Neural cell (in vitro differentiated cells): ENCODE data around the gene PRKG1. TPM values are rescaled to one million over a fixed set of nuclear protein-coding genes. Genes with fewer than 3 reads are reported as not detected.

Experiments
- H2AFZ ChIP-seq: fragments of 200-600, 300-800 bp; sonication (generic), shearing (Covaris generic); 2 replicates; pipeline ENCODE4 v1.6.0; 2014; ENCODE audit warnings: low read depth, mild to moderate bottlenecking, antibody characterized with exemption, low read length, moderate library complexity
- H3F3A ChIP-seq: fragments of 200-600 bp; shearing (Covaris generic); 2 replicates; pipeline ENCODE4 v1.6.1; 2016; ENCODE audit warnings: mild to moderate bottlenecking, moderate library complexity, mixed read lengths, antibody characterized with exemption, low read length; ENCODE audit not compliant: insufficient read depth, poor library complexity, severe bottlenecking
- H3K27ac ChIP-seq: fragments of 200-600, 300-800 bp; sonication (generic), shearing (Covaris generic); 2 replicates; pipeline ENCODE4 v1.5.1; 2014; ENCODE audit warnings: mild to moderate bottlenecking, low read length, moderate library complexity
- H3K27me3 ChIP-seq: fragments of 300-800, 200-600 bp; sonication (generic), shearing (Covaris generic); 2 replicates; pipeline ENCODE4 v1.6.0; 2014; ENCODE audit warnings: mild to moderate bottlenecking, low read depth, low read length, moderate library complexity; ENCODE audit not compliant: insufficient read depth
- H3K36me3 ChIP-seq: fragments of 300-800, 200-600 bp; sonication (generic), shearing (Covaris generic); 2 replicates; pipeline ENCODE4 v1.5.1; 2014; ENCODE audit warnings: mild to moderate bottlenecking, antibody characterized with exemption, low read length, moderate library complexity; ENCODE audit not compliant: insufficient read depth
- H3K4me2 ChIP-seq: fragments of 300-800, 200-600 bp; sonication (generic), shearing (Covaris generic); 2 replicates; pipeline ENCODE4 v1.6.0; 2014; ENCODE audit warnings: mild to moderate bottlenecking, low read length
- H3K4me3 ChIP-seq: fragments of 300-800, 200-600 bp; sonication (generic), shearing (Covaris generic); 2 replicates; pipeline ENCODE4 v1.5.1; 2014; ENCODE audit warnings: mild to moderate bottlenecking, low read length, moderate library complexity
- H3K79me2 ChIP-seq: fragments of 200-600 bp; shearing (Covaris generic); replicated peaks from 2 replicates; pipeline ENCODE4 v1.6.0; 2014; ENCODE audit warnings: mild to moderate bottlenecking, low read length, moderate library complexity; ENCODE audit not compliant: insufficient read depth
- H3K9ac ChIP-seq: fragments of 300-800, 200-600 bp; sonication (generic), shearing (Covaris generic); 2 replicates; pipeline ENCODE4 v1.6.1; 2016; ENCODE audit warnings: mild to moderate bottlenecking, low read length, mixed read lengths
- H3K9me2 ChIP-seq: fragments of 200-600 bp; shearing (Covaris generic); 2 replicates; pipeline ENCODE4 v1.6.1; 2016; ENCODE audit warnings: mild to moderate bottlenecking, low read length, mixed read lengths; ENCODE audit not compliant: insufficient read depth
- H3K9me3 ChIP-seq: fragments of 200-600, 300-800 bp; sonication (generic), shearing (Covaris generic); 2 replicates; pipeline ENCODE4 v1.6.1; 2016; ENCODE audit warnings: mild to moderate bottlenecking, mixed run types, low read length, moderate library complexity, mixed read lengths
- H4K20me1 ChIP-seq: fragments of 200-600 bp; shearing (Covaris generic); 2 replicates; pipeline ENCODE4 v1.6.1; 2016; ENCODE audit warnings: mild to moderate bottlenecking, mixed run types; ENCODE audit not compliant: insufficient read depth
- CTCF ChIP-seq: fragments of 450-650 bp; IDR thresholded peaks from 2 replicates; pipeline ENCODE4 v1.5.1; 2014; ENCODE audit warnings: antibody characterized with exemption, mild to moderate bottlenecking, moderate library complexity; ENCODE audit not compliant: poor library complexity, severe bottlenecking
- EP300 ChIP-seq: fragments of 450-650 bp; conservative IDR thresholded peaks from 2 replicates; pipeline ENCODE4 v1.6.1; 2014; ENCODE audit warnings: antibody characterized with exemption, mild to moderate bottlenecking, moderate library complexity; ENCODE audit not compliant: poor library complexity, severe bottlenecking
- EZH2 ChIP-seq: fragments of 200-600, 300-800 bp; shearing (Covaris generic), sonication (generic); IDR thresholded peaks from 2 replicates; pipeline ENCODE4 v1.6.1; 2014; ENCODE audit warnings: antibody characterized with exemption, low read length, borderline replicate concordance, mild to moderate bottlenecking; ENCODE audit not compliant: insufficient read depth, poor library complexity, severe bottlenecking
- MXI1 ChIP-seq: fragments of 450-650 bp; conservative IDR thresholded peaks from 2 replicates; pipeline ENCODE4 v1.6.1; 2014; ENCODE audit warnings: antibody characterized with exemption, mild to moderate bottlenecking; ENCODE audit not compliant: poor library complexity, severe bottlenecking
- POLR2AphosphoS5 ChIP-seq: IDR thresholded peaks from 2 replicates; pipeline ENCODE4 v1.6.1; 2012
- RAD21 ChIP-seq: fragments of 450-650 bp; conservative IDR thresholded peaks from 2 replicates; pipeline ENCODE4 v1.6.1; 2014; ENCODE audit warnings: antibody characterized with exemption, mild to moderate bottlenecking, moderate library complexity
- SMC3 ChIP-seq: fragments of 450-650 bp; conservative IDR thresholded peaks from 2 replicates; pipeline ENCODE4 v1.6.1; 2014; ENCODE audit warnings: antibody characterized with exemption, mild to moderate bottlenecking, moderate library complexity; ENCODE audit not compliant: poor library complexity
- TAF1 ChIP-seq: IDR thresholded peaks from 2 replicates; pipeline ENCODE4 v1.6.1; 2012; ENCODE audit warnings: low read depth
- polyA plus RNA-seq: library from polyadenylated mRNA; depleted of rRNA; stranded (reverse); fragments of >200 nt; gene quantifications from 2 replicates; pipeline ENCODE4 v1.2.3, GENCODE V29; 2014
- TF ChIP-seq, protein P1 (sequence below): IDR thresholded peaks from 2 replicates; pipeline ENCODE4 v1.6.1; 2012; ENCODE audit warnings: borderline replicate concordance

PRKG1 gene
- polyA plus RNA-seq, 1 donor from 2014 or later = 2.2 TPM

DNA sequence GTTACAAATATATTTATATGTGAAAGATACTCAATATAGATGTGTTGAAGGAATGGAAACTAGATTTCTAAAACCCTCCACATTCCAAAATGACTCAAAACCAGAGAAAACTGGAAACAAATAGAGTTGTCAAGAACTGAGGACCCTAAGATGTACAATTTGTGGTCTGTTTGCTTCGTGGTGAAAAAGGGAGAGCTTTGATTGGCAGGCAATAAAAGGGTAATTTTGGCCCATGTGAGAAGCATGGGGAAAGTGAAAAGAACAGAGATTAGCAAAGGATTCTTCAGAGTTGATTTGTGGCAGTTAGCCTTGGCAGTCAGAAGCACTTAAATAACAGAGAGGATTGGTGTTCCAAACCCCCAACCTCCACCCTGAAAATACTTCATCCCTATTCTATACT is 1202.7 kb downstream of the PRKG1 start:
- Histone ChIP-seq H3K79me2 (no peaks in the 10 kb centered on the region), H3K9me3 (peaks cover 4% of the 10 kb centered on the region), H3K4me2 (peak overlapping the region; percentile 45), H3K27ac (peak overlapping the region; percentile 25), H3K9ac (no peak overlapping the region), H3K36me3 (no peaks in the 10 kb centered on the region), H3K4me3 (no peak overlapping the region), H3F3A (no peaks in the 10 kb centered on the region), H4K20me1 (no peaks in the 10 kb centered on the region), H3K27me3 (no peaks in the 10 kb centered on the region), H2AFZ (no peak overlapping the region), H3K9me2 (no peaks in the 10 kb centered on the region)
- TF ChIP-seq CTCF (no peak), POLR2AphosphoS5 (peak; percentile 22)

DNA sequence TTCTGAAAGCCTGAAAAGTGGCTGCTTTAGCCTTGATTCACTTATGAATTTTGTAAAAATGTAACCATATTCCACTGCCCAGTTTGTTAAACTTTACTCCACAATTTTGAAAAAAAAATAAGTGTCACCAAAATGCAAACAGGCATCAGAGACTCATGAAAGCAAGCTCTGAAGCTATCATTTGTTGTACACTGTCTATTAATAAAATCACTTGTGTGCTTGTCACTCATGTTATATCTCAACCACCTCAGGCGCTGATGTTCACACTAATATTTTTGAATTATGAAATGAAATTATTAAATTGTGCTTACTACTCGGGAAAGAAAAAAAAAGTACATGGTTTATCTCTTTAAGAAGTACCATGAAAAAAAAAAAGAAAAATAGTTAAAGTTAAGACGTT is 1205.3 kb downstream of the PRKG1 start:
- Histone ChIP-seq H3K9me3 (peaks cover 4% of the 10 kb centered on the region), H3K27me3 (no peaks in the 10 kb centered on the region), H3K27ac (no peak overlapping the region), H4K20me1 (no peaks in the 10 kb centered on the region), H3K4me3 (no peak overlapping the region), H3K9me2 (no peaks in the 10 kb centered on the region), H3K79me2 (no peaks in the 10 kb centered on the region), H3K36me3 (no peaks in the 10 kb centered on the region), H2AFZ (no peak overlapping the region), H3K4me2 (no peak overlapping the region), H3F3A (no peaks in the 10 kb centered on the region), H3K9ac (no peak overlapping the region)
- TF ChIP-seq SMC3 (no peak), MXI1 (no peak), EP300 (no peak), POLR2AphosphoS5 (no peak), TAF1 (no peak), RAD21 (no peak), CTCF (no peak), EZH2 (no peak)
- TF ChIP-seq, protein P1, sequence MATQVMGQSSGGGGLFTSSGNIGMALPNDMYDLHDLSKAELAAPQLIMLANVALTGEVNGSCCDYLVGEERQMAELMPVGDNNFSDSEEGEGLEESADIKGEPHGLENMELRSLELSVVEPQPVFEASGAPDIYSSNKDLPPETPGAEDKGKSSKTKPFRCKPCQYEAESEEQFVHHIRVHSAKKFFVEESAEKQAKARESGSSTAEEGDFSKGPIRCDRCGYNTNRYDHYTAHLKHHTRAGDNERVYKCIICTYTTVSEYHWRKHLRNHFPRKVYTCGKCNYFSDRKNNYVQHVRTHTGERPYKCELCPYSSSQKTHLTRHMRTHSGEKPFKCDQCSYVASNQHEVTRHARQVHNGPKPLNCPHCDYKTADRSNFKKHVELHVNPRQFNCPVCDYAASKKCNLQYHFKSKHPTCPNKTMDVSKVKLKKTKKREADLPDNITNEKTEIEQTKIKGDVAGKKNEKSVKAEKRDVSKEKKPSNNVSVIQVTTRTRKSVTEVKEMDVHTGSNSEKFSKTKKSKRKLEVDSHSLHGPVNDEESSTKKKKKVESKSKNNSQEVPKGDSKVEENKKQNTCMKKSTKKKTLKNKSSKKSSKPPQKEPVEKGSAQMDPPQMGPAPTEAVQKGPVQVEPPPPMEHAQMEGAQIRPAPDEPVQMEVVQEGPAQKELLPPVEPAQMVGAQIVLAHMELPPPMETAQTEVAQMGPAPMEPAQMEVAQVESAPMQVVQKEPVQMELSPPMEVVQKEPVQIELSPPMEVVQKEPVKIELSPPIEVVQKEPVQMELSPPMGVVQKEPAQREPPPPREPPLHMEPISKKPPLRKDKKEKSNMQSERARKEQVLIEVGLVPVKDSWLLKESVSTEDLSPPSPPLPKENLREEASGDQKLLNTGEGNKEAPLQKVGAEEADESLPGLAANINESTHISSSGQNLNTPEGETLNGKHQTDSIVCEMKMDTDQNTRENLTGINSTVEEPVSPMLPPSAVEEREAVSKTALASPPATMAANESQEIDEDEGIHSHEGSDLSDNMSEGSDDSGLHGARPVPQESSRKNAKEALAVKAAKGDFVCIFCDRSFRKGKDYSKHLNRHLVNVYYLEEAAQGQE = no peak
